Measurements from ENCODE around the gene LRRN2. TPM values are rescaled to one million over a fixed set of nuclear protein-coding genes. Genes with fewer than 3 reads are reported as not detected.

LRRN2 gene
- total RNA-seq, 1 experiment from 2014 or later, result 5.8 TPM

DNA sequence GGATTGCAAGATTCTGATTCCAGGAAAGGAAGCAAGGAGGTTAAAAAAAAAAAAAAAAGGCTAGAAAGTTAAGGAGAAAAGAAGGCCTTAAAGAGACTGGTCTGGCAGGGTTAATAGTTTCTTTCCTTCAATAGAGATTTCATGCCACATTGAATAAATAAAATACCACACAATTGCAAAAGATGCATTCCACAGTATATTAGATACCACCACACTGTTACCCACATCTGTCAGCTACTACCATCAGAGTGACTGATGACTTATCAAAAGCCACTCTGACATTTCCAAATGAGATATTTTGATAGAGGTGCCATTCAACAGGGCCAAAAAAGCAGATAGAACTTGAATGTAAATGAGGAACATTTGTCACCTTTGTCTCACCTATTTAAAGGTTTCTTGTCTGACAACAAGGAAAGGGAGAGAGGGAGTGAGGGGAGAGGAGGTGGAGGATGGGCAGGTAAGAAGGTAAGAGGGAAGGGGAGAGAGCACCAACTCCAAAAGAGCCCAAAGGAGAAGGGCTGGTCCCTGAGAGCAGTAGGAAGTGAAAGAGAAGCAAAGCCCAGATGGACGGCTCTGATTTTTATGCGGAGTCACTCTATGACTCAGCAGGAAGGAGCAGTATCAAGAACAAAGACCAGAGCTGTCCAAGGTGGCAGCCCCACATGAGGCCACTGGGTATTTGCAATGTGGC, 38.3 kb downstream of the LRRN2 start:
- no peaks in the 10 kb centered on the region for H3K79me1 ChIP-seq (ENCODE audit: insufficient read depth, low read depth, low read length, poor library complexity, severe bottlenecking)
- H2AFZ ChIP-seq (ENCODE audit: low read length), result no peak overlapping the region
- no peak overlapping the region for H4K91ac ChIP-seq (ENCODE audit: insufficient read length, low read depth, low read length)
- H2BK20ac ChIP-seq (ENCODE audit: low read depth, low read length, poor library complexity, severe bottlenecking), result no peak overlapping the region
- H3K4ac ChIP-seq (ENCODE audit: low read depth, low read length), result no peak overlapping the region
- H4K20me1 ChIP-seq (ENCODE audit: control insufficient read depth, insufficient read depth, insufficient read length), result no peaks in the 10 kb centered on the region
- no peak overlapping the region for H3T11ph ChIP-seq (ENCODE audit: low read length)
- H3K4me1 Mint-ChIP-seq, result peaks cover 35 to 39% of the 10 kb centered on the region in 2 experiments
- no peak overlapping the region for H3K4me3 Mint-ChIP-seq
- H2AK5ac ChIP-seq (ENCODE audit: insufficient read length, low read length), result no peak overlapping the region
- peaks cover 9% of the 10 kb centered on the region for H3K27me3 Mint-ChIP-seq (ENCODE audit: low read depth)
- peak; percentile 65 for DNase-seq
- H4K5ac ChIP-seq (ENCODE audit: insufficient read length, low read depth, low read length), result no peak overlapping the region
- H3K36me3 Mint-ChIP-seq (ENCODE audit: insufficient read depth in 1 of 3, low read depth in 3 of 3), result no peaks in the 10 kb centered on the region; a peak in 1 of 7 replicates
- no peak overlapping the region for H3K9ac ChIP-seq (ENCODE audit: extremely low read depth, insufficient read length, low read length)
- no peaks in the 10 kb centered on the region for H3K23me2 ChIP-seq (ENCODE audit: insufficient read length, low read depth, low read length, poor library complexity, severe bottlenecking)
- H2BK120ac ChIP-seq (ENCODE audit: low read depth, low read length, poor library complexity, severe bottlenecking), result no peak overlapping the region
- no peak overlapping the region for H3K23ac ChIP-seq (ENCODE audit: insufficient read length, low read depth, low read length)
- no peak overlapping the region for H3K56ac ChIP-seq (ENCODE audit: insufficient read length, low read depth, low read length)
- no peak overlapping the region for H2BK12ac ChIP-seq (ENCODE audit: insufficient read length, low read depth, low read length)
- no CpG with 5 or more reads among the region's 2 CpGs for WGBS (ENCODE audit: extremely low coverage, insufficient read length, low lambda C conversion rate)
- TF ChIP-seq, protein P1, sequence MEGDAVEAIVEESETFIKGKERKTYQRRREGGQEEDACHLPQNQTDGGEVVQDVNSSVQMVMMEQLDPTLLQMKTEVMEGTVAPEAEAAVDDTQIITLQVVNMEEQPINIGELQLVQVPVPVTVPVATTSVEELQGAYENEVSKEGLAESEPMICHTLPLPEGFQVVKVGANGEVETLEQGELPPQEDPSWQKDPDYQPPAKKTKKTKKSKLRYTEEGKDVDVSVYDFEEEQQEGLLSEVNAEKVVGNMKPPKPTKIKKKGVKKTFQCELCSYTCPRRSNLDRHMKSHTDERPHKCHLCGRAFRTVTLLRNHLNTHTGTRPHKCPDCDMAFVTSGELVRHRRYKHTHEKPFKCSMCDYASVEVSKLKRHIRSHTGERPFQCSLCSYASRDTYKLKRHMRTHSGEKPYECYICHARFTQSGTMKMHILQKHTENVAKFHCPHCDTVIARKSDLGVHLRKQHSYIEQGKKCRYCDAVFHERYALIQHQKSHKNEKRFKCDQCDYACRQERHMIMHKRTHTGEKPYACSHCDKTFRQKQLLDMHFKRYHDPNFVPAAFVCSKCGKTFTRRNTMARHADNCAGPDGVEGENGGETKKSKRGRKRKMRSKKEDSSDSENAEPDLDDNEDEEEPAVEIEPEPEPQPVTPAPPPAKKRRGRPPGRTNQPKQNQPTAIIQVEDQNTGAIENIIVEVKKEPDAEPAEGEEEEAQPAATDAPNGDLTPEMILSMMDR (conservative IDR thresholded peaks at IDR 0.05), result no peak
- H2BK5ac ChIP-seq (ENCODE audit: insufficient read length, low read length), result no peak overlapping the region
- H4K8ac ChIP-seq (replicated peaks; ENCODE audit: insufficient read length, low read depth, low read length), result no peak overlapping the region
- no peak overlapping the region for H3K4me2 ChIP-seq (ENCODE audit: insufficient read depth, insufficient read length, low read length)
- H3K27ac Mint-ChIP-seq, result peak overlapping the region in 2 of 3 experiments; percentile 17 to 73; a peak in 5 of 7 replicates
- H3K9me3 ChIP-seq (ENCODE audit: control insufficient read depth, low read depth, low read length), result no peaks in the 10 kb centered on the region
- no peak overlapping the region for H3K27ac ChIP-seq (ENCODE audit: insufficient read length, low read depth, low read length)
- peaks cover 4% of the 10 kb centered on the region; the same call in 1 of the 2 replicates for H3K4me1 ChIP-seq (ENCODE audit: insufficient read depth, low read length)
- H3K18ac ChIP-seq (ENCODE audit: insufficient read length, low read depth, low read length), result no peak overlapping the region
- H3K79me2 ChIP-seq (ENCODE audit: insufficient read depth, low read length), result no peaks in the 10 kb centered on the region
- no peaks in the 10 kb centered on the region for H3K9me3 Mint-ChIP-seq
- H3K14ac ChIP-seq (ENCODE audit: insufficient read depth, low read length), result no peak overlapping the region
- H2BK15ac ChIP-seq (ENCODE audit: low read depth, low read length), result no peak overlapping the region
- no peaks in the 10 kb centered on the region for H3K27me3 ChIP-seq (ENCODE audit: insufficient read depth, low read length)
